Vagina (tissue), 2 donors: ENCODE results near the gene STK26.

Experiments
- CTCF ChIP-seq, 3 experiments: fragments of 450-650 bp in 2 of 3; fragments of 200-600 bp in 1 of 3; sonication (generic) in 1 of 3; IDR thresholded peaks; one replicate each; pipeline ENCODE4 v1.5.1; 2017 to 2019; ENCODE audit warnings: antibody characterized with exemption in 3 of 3, mild to moderate bottlenecking in 2 of 3, moderate library complexity in 2 of 3
- POLR2A ChIP-seq, 2 donors: fragments of 450-650 bp; IDR thresholded peaks; one replicate each; pipeline ENCODE4 v1.6.1; 2017; ENCODE audit warnings: antibody characterized with exemption in 2 of 2, mild to moderate bottlenecking in 2 of 2, moderate library complexity in 2 of 2

DNA sequence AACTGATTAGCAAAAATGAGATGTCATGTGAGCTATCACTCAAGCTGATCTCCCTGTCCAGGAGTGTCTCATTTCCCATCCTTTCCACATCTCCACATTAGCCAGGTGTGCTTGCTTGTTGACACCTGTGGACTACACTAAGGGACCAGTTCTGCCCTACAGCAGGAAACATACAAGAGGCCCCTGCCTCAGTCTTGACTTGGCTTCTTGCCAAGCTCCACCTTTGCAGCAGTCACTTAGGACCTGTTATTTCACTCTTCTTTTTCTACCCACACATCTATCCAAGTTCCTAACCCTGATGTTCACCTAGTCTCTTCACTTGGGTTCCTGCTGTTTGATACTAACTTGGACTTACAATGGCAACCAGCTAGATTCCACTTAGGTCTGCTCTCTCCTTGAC lies 91.5 kb downstream of the STK26 start:
- TF ChIP-seq CTCF (IDR thresholded peaks at IDR 0.05) (no peak), POLR2A (IDR thresholded peaks at IDR 0.05) (no peak)
